Left ventricle myocardium superior (tissue), 1 donor: ENCODE measurements around the gene CORO2B. TPM values are rescaled to one million over a fixed set of nuclear protein-coding genes. Genes with fewer than 3 reads are reported as not detected.
"Not testable (repeated sequence)": the region's sequence is repeated elsewhere in the genome, so short reads cannot be mapped to it uniquely, and the experiment has no call there.

ENCODE experiments used
- ATAC-seq: fragments of 200-7000 bp; cut with Tn5 transposase; one replicate; pipeline ENCODE4 v1.9.1; 2020; ENCODE audit warnings: mild to moderate bottlenecking, moderate library complexity
- DNase-seq: peaks from one replicate; pipeline ENCODE4 v3.0.0-alpha.2; 2020
- intact Hi-C: fragments of 100-400 bp; cut with micrococcal nuclease; formaldehyde crosslinking; loops from one replicate; pipeline ENCODE4 v1.11.0; 2022
- total RNA-seq: library from RNA; stranded (reverse); fragmentation: NEBNext Ultra II Directional; extraction: Animal tissue kit (Norgen Biotek cat#: 25700); gene quantifications from one replicate; pipeline ENCODE4 v1.2.1, GENCODE V29; 2021
- donor health status: DM: no; HTN: yes; CAD: no; lungs with severe emphysema.

Gene CORO2B
- total RNA-seq, 1 donor from 2014 or later, result 5.9 TPM

GRCh38 chr15:68633231-68634121, 54.7 kb downstream of the CORO2B start:
- peak; percentile 56 for DNase-seq
- intact Hi-C loops, result no loop called here
- ATAC-seq, result peak; percentile 42

- no peak for ATAC-seq
- intact Hi-C loops, result no loop called here
- no peak for DNase-seq
Measured at GRCh38 chr15:68634122-68634482, 55.3 kb downstream of the CORO2B start.

GRCh38 chr15:68634531-68634930, 55.7 kb downstream of the CORO2B start:
- intact Hi-C loops, result no loop called here
- DNase-seq (no peak), ATAC-seq (no peak)

GRCh38 chr15:68635141-68635540, 56.3 kb downstream of the CORO2B start:
- peak; percentile 77 for ATAC-seq
- peak; percentile 64 for DNase-seq
- intact Hi-C loops, result no loop called here

- intact Hi-C loops, result no loop called here
- DNase-seq, result no peak
- no peak for ATAC-seq
Measured at GRCh38 chr15:68636256-68636655, 57.5 kb downstream of the CORO2B start.

GRCh38 chr15:68637767-68638404, 59.1 kb downstream of the CORO2B start:
- ATAC-seq (peak; percentile 77), DNase-seq (peak; percentile 82)
- intact Hi-C loops, result no loop called here

- ATAC-seq (peak; percentile 8), DNase-seq (no peak)
- intact Hi-C loops, result no loop called here
Measured at GRCh38 chr15:68638953-68639515, 60.2 kb downstream of the CORO2B start.

GRCh38 chr15:68639926-68640600, 61.3 kb downstream of the CORO2B start:
- ATAC-seq (no peak), DNase-seq (no peak)
- intact Hi-C loops, result no loop called here

GRCh38 chr15:68640791-68641331, 62.1 kb downstream of the CORO2B start:
- intact Hi-C loops, result no loop called here
- DNase-seq (peak; percentile 57), ATAC-seq (peak; percentile 36)

GRCh38 chr15:68641376-68641775, 62.6 kb downstream of the CORO2B start:
- intact Hi-C loops, result no loop called here
- ATAC-seq (no peak), DNase-seq (no peak)

- ATAC-seq (no peak), DNase-seq (no peak)
- intact Hi-C loops, result no loop called here
Measured at GRCh38 chr15:68642491-68642845, 63.7 kb downstream of the CORO2B start.

- DNase-seq (no peak), ATAC-seq (no peak)
- intact Hi-C loops, result no loop called here
Measured at GRCh38 chr15:68643216-68643830, 64.5 kb downstream of the CORO2B start.

- ATAC-seq, result no peak
- intact Hi-C loops, result no loop called here
- no peak for DNase-seq
Measured at GRCh38 chr15:68644083-68644904, 65.5 kb downstream of the CORO2B start.

GRCh38 chr15:68644996-68645395, 66.2 kb downstream of the CORO2B start:
- no peak for ATAC-seq
- DNase-seq, result no peak
- intact Hi-C loops, result no loop called here

- DNase-seq, result peak; percentile 46
- intact Hi-C loops, result no loop called here
- peak; percentile 37 for ATAC-seq
Measured at GRCh38 chr15:68646156-68646555, 67.4 kb downstream of the CORO2B start.

GRCh38 chr15:68646696-68647095, 67.9 kb downstream of the CORO2B start:
- intact Hi-C loops, result no loop called here
- ATAC-seq, result no peak
- DNase-seq, result no peak

GRCh38 chr15:68647361-68647760, 68.6 kb downstream of the CORO2B start:
- not testable (repeated sequence) for ATAC-seq

More at GRCh38 chr15:68647361-68647760, 68.6 kb downstream of the CORO2B start:
- DNase-seq, intact Hi-C loops: not testable (repeated sequence)
